ENCODE data around the gene CACNA2D3.

The CACNA2D3 gene

GRCh38 chr3:54283470-54283869 is 161.1 kb downstream of the CACNA2D3 start:
- H3K36me3 ChIP-seq (ENCODE audit: control insufficient read depth in 2 of 2, insufficient read depth in 2 of 2, low read length in 2 of 2): no peaks in the 10 kb centered on the region
- no peaks in the 10 kb centered on the region for H3K4me1 ChIP-seq (ENCODE audit: control insufficient read depth in 2 of 2, insufficient read depth in 2 of 2, low read length in 2 of 2)
- no peak overlapping the region for H3K9ac ChIP-seq (ENCODE audit: low read depth in 1 of 2, low read length in 2 of 2)
- no peak overlapping the region for H3K4me3 ChIP-seq (ENCODE audit: low read length in 2 of 2)
- no peaks in the 10 kb centered on the region for H3K27me3 ChIP-seq (ENCODE audit: control insufficient read depth in 2 of 2, insufficient read depth in 2 of 2, low read length in 2 of 2)
- no peaks in the 10 kb centered on the region for H3K9me3 ChIP-seq (ENCODE audit: control insufficient read depth in 2 of 2, low read length in 2 of 2)
- no peak overlapping the region for H3K27ac ChIP-seq (ENCODE audit: low read depth in 2 of 2, low read length in 2 of 2)

DNA sequence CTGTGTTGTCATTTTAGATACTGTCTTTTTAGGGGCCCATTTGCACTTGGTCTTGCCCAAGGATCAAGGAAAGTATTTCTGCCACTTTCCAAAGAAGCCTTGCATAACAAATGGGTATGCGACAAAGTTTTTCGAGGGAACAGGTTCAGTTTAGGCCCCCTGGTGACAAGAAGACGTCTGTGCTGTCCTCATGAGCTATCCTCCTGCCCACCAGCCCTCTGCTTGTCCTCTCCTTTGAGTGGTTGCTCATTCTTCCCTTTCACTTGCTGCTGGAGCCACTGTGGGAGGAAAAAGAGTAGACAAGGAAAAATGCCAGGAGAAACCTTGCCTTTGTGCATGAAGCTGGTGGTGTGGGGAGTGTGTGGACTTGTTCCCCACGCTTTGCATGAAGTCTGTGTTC is 171.9 kb downstream of the CACNA2D3 start:
- no peaks in the 10 kb centered on the region for H3K4me1 ChIP-seq (ENCODE audit: control insufficient read depth in 2 of 2, insufficient read depth in 2 of 2, low read length in 2 of 2)
- no peaks in the 10 kb centered on the region for H3K27me3 ChIP-seq (ENCODE audit: control insufficient read depth in 2 of 2, insufficient read depth in 2 of 2, low read length in 2 of 2)
- H3K36me3 ChIP-seq (ENCODE audit: control insufficient read depth in 2 of 2, insufficient read depth in 2 of 2, low read length in 2 of 2): no peaks in the 10 kb centered on the region
- H3K9ac ChIP-seq (ENCODE audit: low read depth in 1 of 2, low read length in 2 of 2): no peak overlapping the region
- H3K9me3 ChIP-seq (ENCODE audit: control insufficient read depth in 2 of 2, low read length in 2 of 2): no peaks in the 10 kb centered on the region
- no peak overlapping the region for H3K27ac ChIP-seq (ENCODE audit: low read depth in 2 of 2, low read length in 2 of 2)
- H3K4me3 ChIP-seq (ENCODE audit: low read length in 2 of 2): no peak overlapping the region

DNA sequence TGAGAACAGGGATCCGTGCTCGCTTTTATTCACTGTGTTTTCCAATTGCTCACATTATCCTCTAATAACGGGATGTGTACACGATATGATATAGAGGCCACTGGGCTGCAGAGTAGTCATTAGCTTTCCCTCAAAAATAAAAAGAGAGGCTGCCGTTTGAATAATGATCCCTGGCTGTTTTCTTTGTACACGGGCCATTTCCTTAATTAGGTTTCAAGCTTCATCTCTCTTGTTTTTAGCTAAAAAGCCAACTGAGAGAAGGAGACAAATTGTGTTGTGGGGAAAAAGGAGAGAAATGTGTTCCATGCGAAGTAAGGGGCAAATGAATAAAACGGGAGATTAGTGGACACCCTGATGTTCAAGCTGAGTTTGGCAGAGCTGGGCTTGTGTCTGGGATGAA is 174.2 kb downstream of the CACNA2D3 start:
- H3K9me3 ChIP-seq (ENCODE audit: control insufficient read depth in 2 of 2, low read length in 2 of 2): no peaks in the 10 kb centered on the region
- H3K4me3 ChIP-seq (ENCODE audit: low read length in 2 of 2): no peak overlapping the region
- no peaks in the 10 kb centered on the region for H3K27me3 ChIP-seq (ENCODE audit: control insufficient read depth in 2 of 2, insufficient read depth in 2 of 2, low read length in 2 of 2)
- H3K4me1 ChIP-seq (ENCODE audit: control insufficient read depth in 2 of 2, insufficient read depth in 2 of 2, low read length in 2 of 2): no peaks in the 10 kb centered on the region
- no peak overlapping the region for H3K27ac ChIP-seq (ENCODE audit: low read depth in 2 of 2, low read length in 2 of 2)
- H3K9ac ChIP-seq (ENCODE audit: low read depth in 1 of 2, low read length in 2 of 2): no peak overlapping the region
- H3K36me3 ChIP-seq (ENCODE audit: control insufficient read depth in 2 of 2, insufficient read depth in 2 of 2, low read length in 2 of 2): no peaks in the 10 kb centered on the region

GRCh38 chr3:54299169-54299935 is 177.0 kb downstream of the CACNA2D3 start:
- Histone ChIP-seq H3K27me3 (ENCODE audit: control insufficient read depth in 2 of 2, insufficient read depth in 2 of 2, low read length in 2 of 2) (no peaks in the 10 kb centered on the region), H3K27ac (ENCODE audit: low read depth in 2 of 2, low read length in 2 of 2) (no peak overlapping the region), H3K4me3 (ENCODE audit: low read length in 2 of 2) (no peak overlapping the region), H3K9ac (ENCODE audit: low read depth in 1 of 2, low read length in 2 of 2) (no peak overlapping the region), H3K4me1 (ENCODE audit: control insufficient read depth in 2 of 2, insufficient read depth in 2 of 2, low read length in 2 of 2) (no peaks in the 10 kb centered on the region), H3K9me3 (ENCODE audit: control insufficient read depth in 2 of 2, low read length in 2 of 2) (no peaks in the 10 kb centered on the region), H3K36me3 (ENCODE audit: control insufficient read depth in 2 of 2, insufficient read depth in 2 of 2, low read length in 2 of 2) (no peaks in the 10 kb centered on the region)

GRCh38 chr3:54303517-54304375 is 181.4 kb downstream of the CACNA2D3 start:
- no peak overlapping the region for H3K9ac ChIP-seq (ENCODE audit: low read depth in 1 of 2, low read length in 2 of 2)
- no peaks in the 10 kb centered on the region for H3K9me3 ChIP-seq (ENCODE audit: control insufficient read depth in 2 of 2, low read length in 2 of 2)
- no peaks in the 10 kb centered on the region for H3K36me3 ChIP-seq (ENCODE audit: control insufficient read depth in 2 of 2, insufficient read depth in 2 of 2, low read length in 2 of 2)
- peaks cover 0 to 4% of the 10 kb centered on the region in 2 donors for H3K27me3 ChIP-seq (ENCODE audit: control insufficient read depth in 2 of 2, insufficient read depth in 2 of 2, low read length in 2 of 2)
- H3K4me3 ChIP-seq (ENCODE audit: low read length in 2 of 2): no peak overlapping the region
- H3K27ac ChIP-seq (ENCODE audit: low read depth in 2 of 2, low read length in 2 of 2): no peak overlapping the region
- no peaks in the 10 kb centered on the region for H3K4me1 ChIP-seq (ENCODE audit: control insufficient read depth in 2 of 2, insufficient read depth in 2 of 2, low read length in 2 of 2)

GRCh38 chr3:54304877-54305276 is 182.5 kb downstream of the CACNA2D3 start:
- H3K9ac ChIP-seq (ENCODE audit: low read depth in 1 of 2, low read length in 2 of 2): no peak overlapping the region
- peaks cover 0 to 5% of the 10 kb centered on the region in 2 donors for H3K27me3 ChIP-seq (ENCODE audit: control insufficient read depth in 2 of 2, insufficient read depth in 2 of 2, low read length in 2 of 2)
- H3K36me3 ChIP-seq (ENCODE audit: control insufficient read depth in 2 of 2, insufficient read depth in 2 of 2, low read length in 2 of 2): no peaks in the 10 kb centered on the region
- no peaks in the 10 kb centered on the region for H3K9me3 ChIP-seq (ENCODE audit: control insufficient read depth in 2 of 2, low read length in 2 of 2)
- H3K4me1 ChIP-seq (ENCODE audit: control insufficient read depth in 2 of 2, insufficient read depth in 2 of 2, low read length in 2 of 2): no peaks in the 10 kb centered on the region
- H3K4me3 ChIP-seq (ENCODE audit: low read length in 2 of 2): no peak overlapping the region
- no peak overlapping the region for H3K27ac ChIP-seq (ENCODE audit: low read depth in 2 of 2, low read length in 2 of 2)

GRCh38 chr3:54305409-54306099 is 183.2 kb downstream of the CACNA2D3 start:
- Histone ChIP-seq H3K9me3 (ENCODE audit: control insufficient read depth in 2 of 2, low read length in 2 of 2) (no peaks in the 10 kb centered on the region), H3K27ac (ENCODE audit: low read depth in 2 of 2, low read length in 2 of 2) (no peak overlapping the region), H3K4me3 (ENCODE audit: low read length in 2 of 2) (no peak overlapping the region), H3K9ac (ENCODE audit: low read depth in 1 of 2, low read length in 2 of 2) (no peak overlapping the region), H3K36me3 (ENCODE audit: control insufficient read depth in 2 of 2, insufficient read depth in 2 of 2, low read length in 2 of 2) (no peaks in the 10 kb centered on the region), H3K27me3 (ENCODE audit: control insufficient read depth in 2 of 2, insufficient read depth in 2 of 2, low read length in 2 of 2) (peaks cover 0 to 5% of the 10 kb centered on the region in 2 donors), H3K4me1 (ENCODE audit: control insufficient read depth in 2 of 2, insufficient read depth in 2 of 2, low read length in 2 of 2) (no peaks in the 10 kb centered on the region)

DNA sequence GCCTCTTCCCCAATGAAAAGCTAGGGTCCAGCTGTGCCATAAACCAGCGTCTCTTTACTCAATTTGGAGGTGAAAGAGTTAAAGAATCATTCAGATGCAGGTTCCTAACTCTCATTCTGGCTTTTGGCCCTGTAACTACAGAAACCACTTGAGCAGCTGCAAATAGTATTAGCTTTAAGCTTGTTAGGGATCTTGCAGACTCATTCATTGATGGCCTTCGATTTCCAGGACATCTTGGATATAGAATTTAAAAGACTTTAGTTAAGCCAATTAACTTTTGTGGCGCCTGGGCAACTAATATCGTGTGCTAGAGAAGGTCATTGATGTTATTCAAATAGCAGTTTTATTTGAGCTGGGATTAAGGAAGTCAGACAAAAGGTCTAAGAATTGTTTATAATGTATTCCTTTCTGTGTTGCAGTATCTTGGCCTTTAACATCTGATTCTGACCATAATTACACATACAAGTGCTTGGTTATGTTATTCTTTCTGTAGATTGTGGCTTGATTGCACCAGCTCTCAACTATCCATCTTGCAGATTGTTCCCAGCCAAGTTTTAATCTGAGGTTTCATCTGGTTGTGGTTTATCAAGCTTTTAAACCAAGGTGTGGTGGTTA is 185.3 kb downstream of the CACNA2D3 start:
- Histone ChIP-seq H3K27me3 (ENCODE audit: control insufficient read depth in 2 of 2, insufficient read depth in 2 of 2, low read length in 2 of 2) (peaks cover 0 to 5% of the 10 kb centered on the region in 2 donors), H3K4me1 (ENCODE audit: control insufficient read depth in 2 of 2, insufficient read depth in 2 of 2, low read length in 2 of 2) (no peaks in the 10 kb centered on the region), H3K4me3 (ENCODE audit: low read length in 2 of 2) (no peak overlapping the region), H3K9me3 (ENCODE audit: control insufficient read depth in 2 of 2, low read length in 2 of 2) (no peaks in the 10 kb centered on the region), H3K36me3 (ENCODE audit: control insufficient read depth in 2 of 2, insufficient read depth in 2 of 2, low read length in 2 of 2) (no peaks in the 10 kb centered on the region), H3K27ac (ENCODE audit: low read depth in 2 of 2, low read length in 2 of 2) (no peak overlapping the region), H3K9ac (ENCODE audit: low read depth in 1 of 2, low read length in 2 of 2) (no peak overlapping the region)

DNA sequence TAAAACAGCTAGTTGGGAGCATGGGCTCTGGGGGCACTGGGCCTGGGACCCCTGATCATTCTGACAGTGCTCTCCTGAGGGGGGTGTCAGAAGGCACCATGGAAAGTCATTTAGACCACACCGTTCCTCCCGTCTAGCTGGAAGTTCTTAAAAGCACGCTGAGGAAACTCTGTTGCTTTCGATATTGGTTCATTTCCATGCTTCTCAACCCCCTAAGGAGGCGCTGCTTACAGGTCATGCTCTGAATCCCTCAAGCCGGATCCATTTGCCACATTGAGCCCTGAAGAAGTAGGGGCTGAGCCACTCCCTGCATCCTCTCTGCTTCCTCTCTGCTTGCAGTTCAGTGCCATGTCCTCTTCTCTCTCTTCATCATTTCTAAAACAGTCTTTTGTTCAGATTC is 187.2 kb downstream of the CACNA2D3 start:
- Histone ChIP-seq H3K4me3 (ENCODE audit: low read length in 2 of 2) (no peak overlapping the region), H3K27me3 (ENCODE audit: control insufficient read depth in 2 of 2, insufficient read depth in 2 of 2, low read length in 2 of 2) (peaks cover 0 to 5% of the 10 kb centered on the region in 2 donors), H3K4me1 (ENCODE audit: control insufficient read depth in 2 of 2, insufficient read depth in 2 of 2, low read length in 2 of 2) (no peaks in the 10 kb centered on the region), H3K36me3 (ENCODE audit: control insufficient read depth in 2 of 2, insufficient read depth in 2 of 2, low read length in 2 of 2) (no peaks in the 10 kb centered on the region), H3K9me3 (ENCODE audit: control insufficient read depth in 2 of 2, low read length in 2 of 2) (no peaks in the 10 kb centered on the region), H3K9ac (ENCODE audit: low read depth in 1 of 2, low read length in 2 of 2) (no peak overlapping the region), H3K27ac (ENCODE audit: low read depth in 2 of 2, low read length in 2 of 2) (no peak overlapping the region)

Data from mucosa of rectum (tissue), 2 donors.